SK-N-MC (cell line): ENCODE measurements around the gene KCNQ1OT1.

Source experiments
- DNase-seq: peaks from one replicate; pipeline ENCODE4 v3.0.0-alpha.2; 2011; ENCODE audit warnings: low read depth, low spot score
- H3K27ac ChIP-seq: fragments of 200-600 bp; sonication (generic); 2 replicates; pipeline ENCODE4 v1.5.1; 2016; ENCODE audit warnings: mixed run types
- H3K36me3 ChIP-seq: fragments of 200-600 bp; sonication (generic); 2 replicates; pipeline ENCODE4 v1.6.1; 2017; ENCODE audit warnings: antibody characterized with exemption, low read length, mixed read lengths; ENCODE audit not compliant: insufficient read depth
- H3K4me3 ChIP-seq: fragments of 200-600 bp; sonication (generic); 2 replicates; pipeline ENCODE4 v1.5.1; 2016
- H3K9ac ChIP-seq: fragments of 200-600 bp; sonication (generic); 2 replicates; pipeline ENCODE4 v1.8.0; 2017; ENCODE audit warnings: mixed run types, mixed read lengths; ENCODE audit not compliant: insufficient read length
- H3K9me3 ChIP-seq: fragments of 200-600 bp; sonication (generic); 2 replicates; pipeline ENCODE4 v1.6.1; 2017; ENCODE audit warnings: low read depth, mild to moderate bottlenecking, antibody characterized with exemption, low read length, moderate library complexity, mixed read lengths
- EZH2 ChIP-seq: fragments of 200-600 bp; sonication (generic); IDR thresholded peaks from one replicate; pipeline ENCODE4 v1.6.1; 2017; ENCODE audit warnings: antibody characterized with exemption
- FOXP2 ChIP-seq: optimal IDR thresholded peaks from 2 replicates; pipeline ENCODE3; 2011; ENCODE audit warnings: mild to moderate bottlenecking, moderate library complexity; ENCODE audit not compliant: insufficient read depth; ENCODE audit errors: extremely low read length, control extremely low read depth
- POLR2AphosphoS5 ChIP-seq: IDR thresholded peaks from 2 replicates; pipeline ENCODE4 v1.6.1; 2012; ENCODE audit warnings: mild to moderate bottlenecking, low read depth, low read length, borderline replicate concordance

KCNQ1OT1 gene

GRCh38 chr11:2594267-2594666 is 105.5 kb downstream of the KCNQ1OT1 start:
- no peak for DNase-seq
- H3K9ac ChIP-seq = no peak overlapping the region
- H3K27ac ChIP-seq = no peak overlapping the region
- H3K9me3 ChIP-seq = no peaks in the 10 kb centered on the region
- H3K4me3 ChIP-seq = no peak overlapping the region
- H3K36me3 ChIP-seq = no peaks in the 10 kb centered on the region
- TF ChIP-seq EZH2 (no peak), POLR2AphosphoS5 (no peak), FOXP2 (no peak)

- TF ChIP-seq POLR2AphosphoS5 = no peak
- TF ChIP-seq EZH2 = no peak
- TF ChIP-seq FOXP2 = no peak
Measured at GRCh38 chr11:2593393-2593950, 106.3 kb downstream of the KCNQ1OT1 start.

GRCh38 chr11:2592559-2593392 is 107.0 kb downstream of the KCNQ1OT1 start:
- no peak for DNase-seq
- TF ChIP-seq EZH2 = no peak
- no peak for TF ChIP-seq FOXP2
- TF ChIP-seq POLR2AphosphoS5 = no peak

More at GRCh38 chr11:2593393-2593950, 106.3 kb downstream of the KCNQ1OT1 start:
- Histone ChIP-seq H3K36me3 (no peaks in the 10 kb centered on the region), H3K9me3 (no peaks in the 10 kb centered on the region), H3K4me3 (no peak overlapping the region), H3K9ac (no peak overlapping the region), H3K27ac (no peak overlapping the region)
- no peak for DNase-seq

DNA sequence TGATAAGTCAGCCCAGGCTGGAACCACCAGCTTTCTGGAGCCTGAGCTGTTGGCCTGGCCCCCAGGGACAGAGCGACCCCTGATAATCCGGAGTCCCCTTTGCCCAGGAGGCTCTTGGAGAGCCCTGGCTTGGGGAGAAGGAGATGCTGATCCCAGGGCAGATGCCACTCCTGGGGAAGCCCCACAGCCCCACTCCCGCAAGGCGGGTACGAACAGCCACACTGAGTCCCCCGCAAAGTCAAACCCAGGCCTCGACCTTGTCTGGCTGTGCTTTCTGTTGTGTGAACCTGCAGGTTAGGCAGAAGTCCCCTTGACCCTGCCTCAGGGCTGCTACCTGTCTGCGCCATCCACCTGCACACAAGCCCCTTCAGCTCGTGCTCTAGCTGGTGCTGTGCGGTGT is 108.0 kb downstream of the KCNQ1OT1 start:
- Histone ChIP-seq H3K27ac (no peak overlapping the region), H3K4me3 (no peak overlapping the region), H3K9ac (no peak overlapping the region), H3K36me3 (no peaks in the 10 kb centered on the region), H3K9me3 (no peaks in the 10 kb centered on the region)
- TF ChIP-seq EZH2 (no peak), POLR2AphosphoS5 (no peak), FOXP2 (no peak)
- DNase-seq = no peak

More at GRCh38 chr11:2592559-2593392, 107.0 kb downstream of the KCNQ1OT1 start:
- Histone ChIP-seq H3K27ac (no peak overlapping the region), H3K9me3 (no peaks in the 10 kb centered on the region), H3K36me3 (no peaks in the 10 kb centered on the region), H3K4me3 (no peak overlapping the region), H3K9ac (no peak overlapping the region)

DNA sequence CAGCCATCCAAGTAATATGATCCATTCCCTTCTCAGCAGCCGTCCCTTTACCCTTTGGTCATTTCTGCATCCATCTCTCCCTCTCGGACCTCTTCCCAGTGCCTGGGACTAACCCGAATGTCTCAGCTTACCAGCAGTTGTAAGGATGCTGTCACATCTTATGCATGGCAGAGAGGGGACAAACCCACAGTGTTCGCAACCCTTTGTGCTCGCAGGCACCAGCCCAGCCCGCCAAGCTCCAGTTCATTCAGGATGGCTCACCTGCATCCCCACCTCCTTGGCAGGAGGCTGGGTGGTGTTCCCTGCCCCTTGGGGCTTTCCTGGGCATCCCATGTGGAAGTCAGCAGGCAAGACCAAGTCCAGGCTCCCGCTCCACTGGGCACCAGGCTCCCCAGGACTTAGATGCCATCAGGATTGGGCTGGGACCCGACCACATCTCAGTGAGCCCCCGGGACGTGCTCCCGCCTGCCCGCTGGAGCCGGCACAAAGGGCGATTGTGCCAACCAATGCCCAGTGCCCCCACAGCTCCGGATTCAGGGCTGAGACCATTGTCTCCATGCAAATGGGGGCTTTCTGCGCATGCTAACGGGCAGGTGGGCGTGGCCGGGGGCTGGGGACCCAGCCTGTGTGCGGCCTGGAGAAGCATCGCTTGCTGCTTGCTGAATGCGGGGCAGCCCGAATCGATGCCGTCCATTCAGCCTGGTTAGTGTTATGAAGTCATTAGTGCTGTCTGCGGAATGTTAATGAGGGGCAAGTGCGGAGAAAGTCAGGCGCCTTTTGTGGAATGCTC is 108.6 kb downstream of the KCNQ1OT1 start:
- H3K4me3 ChIP-seq = no peak overlapping the region
- H3K9ac ChIP-seq = no peak overlapping the region
- DNase-seq = no peak
- no peak for TF ChIP-seq POLR2AphosphoS5
- TF ChIP-seq EZH2 = no peak
- no peak for TF ChIP-seq FOXP2
- no peaks in the 10 kb centered on the region for H3K9me3 ChIP-seq
- H3K36me3 ChIP-seq = no peaks in the 10 kb centered on the region
- H3K27ac ChIP-seq = no peak overlapping the region

DNA sequence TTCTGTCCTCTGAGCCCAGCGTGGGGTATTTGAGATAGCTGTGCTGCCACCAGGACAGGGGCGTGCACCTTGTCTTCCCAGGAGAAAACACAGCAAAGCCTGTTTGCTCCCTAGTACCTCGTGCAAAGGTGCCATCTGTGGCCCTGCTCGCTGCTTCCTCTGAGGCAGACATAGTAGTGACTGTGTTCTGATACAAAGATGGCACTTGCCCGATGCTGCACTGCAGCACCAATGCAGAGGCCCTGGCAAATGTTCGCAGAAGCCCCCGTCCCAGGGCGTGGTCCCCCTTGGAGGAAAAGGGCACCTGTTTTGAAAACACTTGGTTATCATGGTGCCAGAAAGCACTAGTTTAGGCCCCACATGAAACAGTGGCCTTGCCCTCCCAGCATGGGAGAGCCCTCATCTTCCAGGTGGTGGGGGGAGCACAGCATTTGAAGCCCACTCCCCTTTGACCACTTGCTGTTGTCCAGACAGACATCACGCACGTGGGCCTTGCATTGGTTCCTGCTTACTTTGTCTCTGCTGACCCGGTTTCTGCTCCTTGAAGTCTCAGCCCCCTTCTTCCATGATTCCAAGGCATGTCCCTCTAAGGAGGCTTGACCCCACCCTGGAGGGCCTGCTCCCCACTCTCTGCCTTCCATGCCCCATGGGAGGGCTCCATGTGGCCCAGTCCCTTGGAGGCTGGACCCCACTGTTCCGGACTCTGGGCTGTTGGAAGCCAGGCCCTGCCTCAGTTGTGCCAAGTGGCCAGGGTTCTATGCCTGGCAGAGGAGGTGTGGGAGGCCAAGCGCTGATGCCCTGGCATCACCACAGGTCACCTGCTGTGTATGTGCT is 109.4 kb downstream of the KCNQ1OT1 start:
- no peak overlapping the region for H3K9ac ChIP-seq
- H3K9me3 ChIP-seq = no peaks in the 10 kb centered on the region
- DNase-seq = no peak
- no peaks in the 10 kb centered on the region for H3K36me3 ChIP-seq
- no peak overlapping the region for H3K4me3 ChIP-seq
- TF ChIP-seq FOXP2 = no peak
- no peak for TF ChIP-seq EZH2
- TF ChIP-seq POLR2AphosphoS5 = no peak
- H3K27ac ChIP-seq = no peak overlapping the region

DNA sequence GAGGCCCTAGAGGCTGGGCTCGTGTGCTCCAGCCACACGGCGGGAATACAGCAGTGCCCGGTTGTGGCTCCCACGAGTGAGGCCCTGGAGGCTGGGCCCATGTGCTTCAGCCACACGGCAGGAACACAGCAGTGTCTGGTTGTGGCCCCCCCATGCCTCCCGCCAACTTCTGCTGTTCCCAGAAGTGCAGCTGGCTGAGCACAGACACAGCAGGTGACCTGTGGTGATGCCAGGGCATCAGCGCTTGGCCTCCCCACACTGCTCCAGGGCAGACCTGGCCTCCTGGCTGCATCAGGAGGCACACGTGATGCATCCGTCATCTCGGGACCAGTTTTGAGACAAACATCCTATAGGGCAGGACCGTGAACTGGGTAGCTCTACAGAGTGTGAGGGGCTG is 110.3 kb downstream of the KCNQ1OT1 start:
- Histone ChIP-seq H3K9me3 (no peaks in the 10 kb centered on the region), H3K4me3 (no peak overlapping the region), H3K9ac (no peak overlapping the region), H3K36me3 (no peaks in the 10 kb centered on the region), H3K27ac (no peak overlapping the region)
- TF ChIP-seq EZH2 (no peak), POLR2AphosphoS5 (no peak), FOXP2 (no peak)
- no peak for DNase-seq
